H1 (cell line): ENCODE measurements around the gene RAB6D. TPM values are rescaled to one million over a fixed set of nuclear protein-coding genes. Genes with fewer than 3 reads are reported as not detected.

Experiments used
- CTCF ChIA-PET: fragments of 300-600 bp; sonication (Branson Sonifier 250); formaldehyde crosslinking; loops from one replicate; lab custom pipeline; 2021; ENCODE audit not compliant: partially characterized antibody; lab: Charles Lee
- POLR2A ChIA-PET: fragments of 300-600 bp; sonication (Branson Sonifier 250); formaldehyde crosslinking; loops from one replicate; lab custom pipeline; 2021; ENCODE audit warnings: inconsistent platforms; ENCODE audit not compliant: partially characterized antibody; lab: Charles Lee
- DNase-seq, 2 experiments: peaks; one replicate each; pipeline versions ENCODE4 v3.0.0 to v3.0.0-alpha.2; 2010 to 2022; ENCODE audit warnings: low spot score in 2 of 2, low read depth in 1 of 2, mixed read lengths in 1 of 2
- FAIRE-seq: peaks from 2 replicates; lab custom pipeline; 2011; peaks lifted over from hg19 to GRCh38; lab: Jason Lieb, UNC
- H2AFZ ChIP-seq: 2 replicates; pipeline ENCODE4 v1.8.1; 2012; ENCODE audit warnings: low read length, inconsistent platforms
- H2AK5ac ChIP-seq: 2 replicates; pipeline ENCODE4 v1.6.1; 2013; ENCODE audit warnings: low read depth, low read length
- H2BK120ac ChIP-seq: replicated peaks from 2 replicates; pipeline ENCODE3; 2013; ENCODE audit warnings: low read depth, low read length, inconsistent platforms
- H2BK12ac ChIP-seq: 2 replicates; pipeline ENCODE4 v1.6.1; 2013; ENCODE audit warnings: low read depth, low read length
- H2BK15ac ChIP-seq: 2 replicates; pipeline ENCODE4 v1.6.1; 2013; ENCODE audit warnings: low read length
- H2BK20ac ChIP-seq: 2 replicates; pipeline ENCODE4 v1.6.1; 2013; ENCODE audit warnings: low read length
- H2BK5ac ChIP-seq: 2 replicates; pipeline ENCODE4 v1.6.1; 2013; ENCODE audit warnings: low read depth, low read length
- H3K14ac ChIP-seq: 2 replicates; pipeline ENCODE4 v1.6.1; 2013; ENCODE audit warnings: inconsistent platforms; ENCODE audit not compliant: insufficient read length
- H3K18ac ChIP-seq: 2 replicates; pipeline ENCODE4 v1.6.1; 2013; ENCODE audit warnings: low read length; ENCODE audit errors: extremely low read depth
- H3K23ac ChIP-seq: 2 replicates; pipeline ENCODE4 v1.6.1; 2013; ENCODE audit warnings: inconsistent platforms; ENCODE audit not compliant: insufficient read length
- H3K23me2 ChIP-seq: 2 replicates; pipeline ENCODE4 v1.6.1; 2013; ENCODE audit warnings: low read depth, low read length
- H3K27ac ChIP-seq: 2 replicates; pipeline ENCODE4 v1.6.1; 2011; ENCODE audit warnings: low read depth, low read length, inconsistent platforms
- H3K27me3 ChIP-seq, 4 experiments: replicated peaks in 1 of 4; 1 replicate in 1 of 4; 2 replicates in 3 of 4; pipeline versions ENCODE4 v1.6.1 to v1.8.1; 2011 to 2013; ENCODE audit warnings: low read length in 3 of 4, mild to moderate bottlenecking in 3 of 4, inconsistent platforms in 2 of 4, mixed read lengths in 2 of 4, moderate library complexity in 1 of 4; ENCODE audit not compliant: control insufficient read depth in 3 of 4, insufficient read depth in 3 of 4; ENCODE audit errors: extremely low read depth in 1 of 4
- H3K36me3 ChIP-seq, 4 experiments: 2 replicates each; pipeline versions ENCODE4 v1.6.1 to v1.8.1; 2011 to 2013; ENCODE audit warnings: mild to moderate bottlenecking in 4 of 4, low read length in 3 of 4, moderate library complexity in 2 of 4, control low read depth in 1 of 4, inconsistent platforms in 1 of 4; ENCODE audit not compliant: insufficient read depth in 4 of 4, control insufficient read depth in 2 of 4
- H3K4ac ChIP-seq: replicated peaks from 2 replicates; pipeline ENCODE3; 2013; ENCODE audit warnings: low read length, low read depth, mixed read lengths, inconsistent platforms; ENCODE audit not compliant: insufficient read length
- H3K4me1 ChIP-seq, 4 experiments: replicated peaks in 1 of 4; 1 replicate in 1 of 4; 2 replicates in 3 of 4; pipeline versions ENCODE4 v1.6.1 to v1.8.1; 2011 to 2013; ENCODE audit warnings: low read length in 3 of 4, inconsistent platforms in 2 of 4, mixed read lengths in 1 of 4; ENCODE audit not compliant: insufficient read depth in 4 of 4, control insufficient read depth in 3 of 4
- H3K4me2 ChIP-seq, 2 experiments: 2 replicates each; pipeline versions ENCODE4 v1.6.1 to v1.8.1; 2011 to 2013; ENCODE audit warnings: low read depth in 2 of 2, low read length in 2 of 2, control low read depth in 1 of 2, inconsistent platforms in 1 of 2, mild to moderate bottlenecking in 1 of 2; ENCODE audit not compliant: insufficient read depth in 1 of 2
- H3K4me3 ChIP-seq, 4 experiments: fragments of 200-600, 300-600 bp in 1 of 4; sonication (generic), shearing (Covaris generic), sonication (Bioruptor Twin) in 1 of 4; 2 replicates each; pipeline versions ENCODE4 v1.5.1 to v1.8.1; 2011 to 2016; ENCODE audit warnings: low read length in 4 of 4, low read depth in 3 of 4, control low read depth in 2 of 4, inconsistent platforms in 2 of 4, mild to moderate bottlenecking in 2 of 4, mixed read lengths in 1 of 4, moderate library complexity in 1 of 4; ENCODE audit not compliant: insufficient read depth in 2 of 4; ENCODE audit errors: extremely low read depth in 1 of 4
- H3K56ac ChIP-seq: replicated peaks from 2 replicates; pipeline ENCODE3; 2013; ENCODE audit warnings: low read depth, mild to moderate bottlenecking, mixed read lengths, low read length, inconsistent platforms; ENCODE audit not compliant: insufficient read length
- H3K79me1 ChIP-seq: 2 replicates; pipeline ENCODE4 v1.6.1; 2013; ENCODE audit warnings: low read depth, low read length, control low read depth
- H3K79me2 ChIP-seq, 2 experiments: 2 replicates each; pipeline versions ENCODE4 v1.6.1 to v1.8.1; 2012 to 2013; ENCODE audit warnings: low read length in 2 of 2, mild to moderate bottlenecking in 2 of 2, inconsistent platforms in 1 of 2; ENCODE audit not compliant: insufficient read depth in 2 of 2, control insufficient read depth in 1 of 2
- H3K9ac ChIP-seq, 4 experiments: replicated peaks in 1 of 4; 1 replicate in 1 of 4; 2 replicates in 3 of 4; pipeline versions ENCODE4 v1.6.1 to v1.8.1; 2011 to 2013; ENCODE audit warnings: low read depth in 3 of 4, low read length in 3 of 4, control low read depth in 2 of 4, mild to moderate bottlenecking in 2 of 4, moderate library complexity in 2 of 4, inconsistent platforms in 1 of 4; ENCODE audit errors: extremely low read depth in 1 of 4
- H3K9me3 ChIP-seq, 2 experiments: 2 replicates each; pipeline versions ENCODE4 v1.6.1 to v1.8.1; 2012 to 2013; ENCODE audit warnings: mild to moderate bottlenecking in 2 of 2, moderate library complexity in 2 of 2, control low read depth in 1 of 2, inconsistent platforms in 1 of 2, low read depth in 1 of 2, low read length in 1 of 2, mixed read lengths in 1 of 2; ENCODE audit not compliant: insufficient read depth in 2 of 2
- H4K20me1 ChIP-seq, 2 experiments: replicated peaks in 1 of 2; 2 replicates each; pipeline versions ENCODE3 to v1.8.1; 2011 to 2013; ENCODE audit warnings: inconsistent platforms in 2 of 2, low read length in 2 of 2, mild to moderate bottlenecking in 1 of 2; ENCODE audit not compliant: insufficient read depth in 2 of 2, control insufficient read depth in 1 of 2
- H4K5ac ChIP-seq: 2 replicates; pipeline ENCODE4 v1.6.1; 2013; ENCODE audit warnings: low read length, low read depth, mixed read lengths, inconsistent platforms; ENCODE audit not compliant: insufficient read length
- H4K8ac ChIP-seq: 2 replicates; pipeline ENCODE4 v1.8.0; 2013; ENCODE audit warnings: mild to moderate bottlenecking, moderate library complexity, low read length, inconsistent platforms; ENCODE audit not compliant: insufficient read depth; ENCODE audit errors: extremely low read depth
- H4K91ac ChIP-seq: replicated peaks from 2 replicates; pipeline ENCODE3; 2013; ENCODE audit warnings: low read length, mixed read lengths, inconsistent platforms; ENCODE audit not compliant: insufficient read length
- ASH2L ChIP-seq: fragments of 200-600, 300-600 bp; sonication (generic); IDR thresholded peaks from one replicate; pipeline ENCODE4 v1.7.1; 2017; ENCODE audit warnings: low read length
- CBX5 ChIP-seq: fragments of 300-800, 300-1000 bp; sonication (generic); IDR thresholded peaks from 2 replicates; pipeline ENCODE4 v1.7.1; 2016; ENCODE audit warnings: antibody characterized with exemption, low read length, low read depth
- GTF2F1 ChIP-seq: IDR thresholded peaks from 2 replicates; pipeline ENCODE4 v1.6.1; 2012; ENCODE audit warnings: low read depth, low read length, improper control_type of control experiment, borderline replicate concordance
- WGBS, 2 experiments: shearing (Covaris generic) in 1 of 2; methylation state at CpG; one replicate each; pipeline versions ENCODE4 v1.1.6 to v1.1.7; 2013 to 2015; ENCODE audit warnings: low lambda C conversion rate in 2 of 2, mixed read lengths in 2 of 2, inconsistent platforms in 1 of 2, low coverage in 1 of 2, missing lambda C conversion rate in 1 of 2; ENCODE audit not compliant: insufficient replicate concordance in 2 of 2, insufficient coverage in 1 of 2, insufficient read length in 1 of 2; ENCODE audit errors: extremely low coverage in 1 of 2, missing lambda C conversion rate in 1 of 2; 5-methylcytosine and 5-hydroxymethylcytosine counted together
- polyA plus RNA-seq, 7 experiments: library from polyadenylated mRNA; depleted of rRNA in 3 of 7; stranded (reverse) in 5 of 7; unstranded in 2 of 7; fragments of >200 nt in 5 of 7; fragments of 200-250 nt in 2 of 7; gene quantifications; 1 replicate in 5 of 7; 2 replicates in 1 of 7; 4 replicates in 1 of 7; pipeline versions ENCODE4 v1.2.1 to v1.2.3, GENCODE V29; 2011 to 2013; ENCODE audit warnings: missing spikeins in 2 of 7, mixed read lengths in 2 of 7
- total RNA-seq: library from RNA; stranded (reverse); fragmentation: NEBNext Ultra II Directional; extraction: Animal tissue kit (Norgen Biotek cat#: 25700); gene quantifications from 2 replicates; pipeline ENCODE4 v1.2.1, GENCODE V29; 2021

The RAB6D gene
- total and polyA plus RNA-seq, 2 of the 8 experiments (the other 6 are each of a cell fraction or from before 2014, with no cell fraction given), result 0.05 to 0.22 TPM

DNA sequence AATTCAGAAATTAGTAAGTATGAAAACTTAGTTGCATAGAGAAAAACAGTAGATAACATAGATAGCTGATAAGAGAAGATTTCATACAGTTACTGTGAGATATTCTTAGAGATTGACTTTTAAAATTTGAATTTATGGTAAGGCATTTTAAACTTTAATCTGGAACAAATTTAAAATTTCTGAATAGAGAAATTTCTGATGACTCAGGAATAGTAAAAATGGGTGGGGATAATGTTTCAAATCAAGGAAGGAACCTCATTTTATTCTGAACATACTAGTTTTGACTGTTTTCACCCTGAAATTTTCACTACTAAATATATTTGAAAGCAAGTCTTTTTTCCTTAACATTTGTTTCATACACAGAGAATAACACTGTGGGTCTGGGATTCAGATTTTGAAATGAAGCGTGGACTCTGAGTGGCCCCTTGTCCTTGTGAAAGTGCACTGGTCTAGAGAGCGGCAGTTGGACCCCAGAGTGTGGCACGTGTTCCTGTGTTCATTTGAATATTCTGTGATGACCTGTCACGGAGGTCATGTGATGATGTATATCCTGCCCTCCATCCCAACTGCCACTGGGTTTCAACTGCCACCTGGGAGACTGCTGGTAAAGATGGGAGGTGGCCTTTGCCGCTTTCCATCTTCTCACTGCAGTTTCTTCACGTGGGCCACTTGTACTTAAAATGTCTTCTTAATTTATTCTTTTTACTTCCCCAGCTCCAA lies 38.5 kb upstream of the RAB6D start:
- WGBS, 2 experiments, result 87% methylated on average over 6 of the region's 6 CpGs; no CpG with 5 or more reads in 1 of the 2 experiments
- Histone ChIP-seq H2BK12ac (no peak overlapping the region), H3K23ac (no peak overlapping the region), H3K56ac (no peak overlapping the region), H2AFZ (no peak overlapping the region), H3K79me2 (no peaks in the 10 kb centered on the region), H3K27ac (no peak overlapping the region), H4K20me1 (no peaks in the 10 kb centered on the region), H3K14ac (no peak overlapping the region), H3K4me2 (no peak overlapping the region), H2AK5ac (no peak overlapping the region), H3K9me3 (no peaks in the 10 kb centered on the region), H3K23me2 (no peaks in the 10 kb centered on the region), H4K5ac (no peak overlapping the region), H3K4me1 (peaks cover 0 to 2% (median 0%) of the 10 kb centered on the region in 4 experiments; a peak in 1 of 7 replicates), H3K27me3 (no peaks in the 10 kb centered on the region), H2BK15ac (no peak overlapping the region), H3K4me3 (no peak overlapping the region), H4K8ac (no peak overlapping the region), H4K91ac (no peak overlapping the region), H3K4ac (no peak overlapping the region), H3K18ac (no peak overlapping the region), H2BK5ac (no peak overlapping the region), H3K79me1 (no peaks in the 10 kb centered on the region), H2BK120ac (no peak overlapping the region), H3K9ac (no peak overlapping the region), H3K36me3 (no peaks in the 10 kb centered on the region), H2BK20ac (no peak overlapping the region)
- FAIRE-seq, result no peak
- CTCF ChIA-PET, result no interaction called here
- POLR2A ChIA-PET, result no interaction called here
- TF ChIP-seq CBX5 (no peak), ASH2L (no peak), GTF2F1 (no peak)
- no peak for DNase-seq
